K562 (cell line): Measurements from ENCODE around the gene TUBB4B. TPM values are rescaled to one million over a fixed set of nuclear protein-coding genes. Genes with fewer than 3 reads are reported as not detected.

ENCODE experiments used
- CC2D1A ChIP-seq: fragments of 450-650 bp; IDR thresholded peaks from 2 replicates; pipeline ENCODE4 v1.6.1; 2017; ENCODE audit warnings: mild to moderate bottlenecking
- CTBP1 ChIP-seq: fragments of 450-650 bp; IDR thresholded peaks from 2 replicates; pipeline ENCODE4 v1.6.1; 2016; ENCODE audit warnings: borderline replicate concordance
- DACH1 ChIP-seq: fragments of 450-650 bp; IDR thresholded peaks from 2 replicates; pipeline ENCODE4 v1.6.1; 2018; ENCODE audit not compliant: partially characterized antibody
- ELK1 ChIP-seq: sonication (generic); formaldehyde crosslinking; IDR thresholded peaks from 2 replicates; pipeline ENCODE4 v1.8.1; 2022; ENCODE audit warnings: missing genetic modification reagents
- FOXM1 ChIP-seq, 2 experiments: fragments of 450-650 bp in 1 of 2; sonication (generic) in 1 of 2; formaldehyde crosslinking in 1 of 2; IDR thresholded peaks; 2 replicates each; pipeline versions ENCODE4 v1.6.1 to v1.9.0; 2017 to 2022; ENCODE audit warnings: low read depth in 2 of 2, mild to moderate bottlenecking in 2 of 2, missing genetic modification reagents in 1 of 2, moderate library complexity in 1 of 2
- GABPA ChIP-seq: fragments of 200-800 bp; sonication (Bioruptor generic); conservative IDR thresholded peaks from 2 replicates; pipeline ENCODE4 v1.6.1; 2016; ENCODE audit warnings: low read depth, missing genetic modification characterization, missing compliant biosample characterization
- HDAC6 ChIP-seq: IDR thresholded peaks from 2 replicates; pipeline ENCODE4 v1.6.1; 2012; ENCODE audit warnings: low read depth, mild to moderate bottlenecking, control low read depth, inconsistent platforms, low read length, moderate library complexity
- HNRNPLL ChIP-seq: fragments of 200-400 bp; formaldehyde crosslinking; IDR thresholded peaks from 2 replicates; pipeline ENCODE4 v1.6.1; 2017; ENCODE audit warnings: low read length, low read depth, mild to moderate bottlenecking; ENCODE audit not compliant: poor library complexity, severe bottlenecking
- HOXB6 ChIP-seq: fragments of 250-450 bp; sonication (Bioruptor Pico); IDR thresholded peaks from 2 replicates; pipeline ENCODE4 v1.5.1; 2022; ENCODE audit warnings: mild to moderate bottlenecking, borderline replicate concordance
- JUND ChIP-seq, 2 experiments: IDR thresholded peaks; 2 replicates in 1 of 2; 3 replicates in 1 of 2; pipeline ENCODE4 v1.6.1; 2011; ENCODE audit warnings: borderline replicate concordance in 2 of 2, low read depth in 2 of 2, low read length in 2 of 2, improper control_type of control experiment in 1 of 2, missing biosample characterization in 1 of 2, missing genetic modification characterization in 1 of 2, missing genetic modification reagents in 1 of 2
- LCOR ChIP-seq: sonication (generic); formaldehyde crosslinking; IDR thresholded peaks from 2 replicates; pipeline ENCODE4 v1.8.0; 2022; ENCODE audit warnings: mild to moderate bottlenecking, missing genetic modification reagents
- MEIS2 ChIP-seq: fragments of 450-650 bp; IDR thresholded peaks from 2 replicates; pipeline ENCODE4 v1.6.1; 2014; ENCODE audit warnings: mild to moderate bottlenecking; ENCODE audit not compliant: partially characterized antibody
- NFIC ChIP-seq: fragments of 450-650 bp; IDR thresholded peaks from 2 replicates; pipeline ENCODE4 v1.6.1; 2017; ENCODE audit warnings: mild to moderate bottlenecking, inconsistent platforms
- PCBP1 ChIP-seq: fragments of 200-400 bp; formaldehyde crosslinking; IDR thresholded peaks from 2 replicates; pipeline ENCODE4 v1.6.1; 2018; ENCODE audit warnings: mild to moderate bottlenecking, low read depth, low read length; ENCODE audit not compliant: poor library complexity, severe bottlenecking
- RB1 ChIP-seq: fragments of 450-650 bp; IDR thresholded peaks from 2 replicates; pipeline ENCODE4 v1.6.1; 2017; ENCODE audit warnings: low read depth, mild to moderate bottlenecking
- SRF ChIP-seq, 2 experiments: fragments of 250-450, 450-650 bp in 1 of 2; sonication (Bioruptor Pico) in 1 of 2; sonication (generic) in 1 of 2; formaldehyde crosslinking; IDR thresholded peaks; 2 replicates each; pipeline versions ENCODE4 v1.5.0 to v1.5.1; 2020 to 2022; ENCODE audit warnings: mild to moderate bottlenecking in 1 of 2, missing genetic modification reagents in 1 of 2
- SRSF3 ChIP-seq: fragments of 200-400 bp; formaldehyde crosslinking; IDR thresholded peaks from 2 replicates; pipeline ENCODE4 v1.6.1; 2016; ENCODE audit warnings: mild to moderate bottlenecking, low read length, moderate library complexity; ENCODE audit not compliant: insufficient read depth
- TCF7 ChIP-seq: sonication (generic); IDR thresholded peaks from 2 replicates; pipeline ENCODE4 v1.6.1; 2016; ENCODE audit warnings: antibody characterized with exemption, borderline replicate concordance
- U2AF1 ChIP-seq: fragments of 200-400 bp; formaldehyde crosslinking; optimal IDR thresholded peaks from 2 replicates; pipeline ENCODE3; 2017; ENCODE audit warnings: mild to moderate bottlenecking, low read depth, low read length, moderate library complexity
- ZBTB17 ChIP-seq: fragments of 450-650 bp; formaldehyde crosslinking; IDR thresholded peaks from 2 replicates; pipeline ENCODE4 v1.4.0; 2020; ENCODE audit warnings: mild to moderate bottlenecking
- ZC3H4 ChIP-seq: sonication (generic); formaldehyde crosslinking; IDR thresholded peaks from 2 replicates; pipeline ENCODE4 v1.9.0; 2021; ENCODE audit warnings: missing genetic modification reagents, borderline replicate concordance
- ZNF140 ChIP-seq: fragments of 250-450 bp; sonication (Bioruptor Pico); IDR thresholded peaks from 2 replicates; pipeline ENCODE4 v1.8.0; 2021; ENCODE audit warnings: moderate library complexity, mild to moderate bottlenecking, inconsistent platforms
- ZNF561 ChIP-seq: fragments of 450-650 bp; formaldehyde crosslinking; conservative IDR thresholded peaks from 2 replicates; pipeline ENCODE4 v1.4.0; 2020; ENCODE audit warnings: mild to moderate bottlenecking, moderate library complexity
- polyA plus RNA-seq, 8 experiments: library from polyadenylated mRNA; depleted of rRNA in 4 of 8; stranded (reverse) in 5 of 8; unstranded in 3 of 8; fragments of >200 nt; fragmentation: Nextera tagmentation in 2 of 8; fragmentation: Illumina TruSeq in 1 of 8; extraction: Ambion mirVana in 2 of 8; extraction: Trizol in 1 of 8; gene quantifications; 2 replicates each; pipeline versions ENCODE4 v1.2.1 to v1.2.3, GENCODE V29; 2011 to 2014; ENCODE audit warnings: inconsistent platforms in 1 of 8, missing spikeins in 1 of 8
- total RNA-seq, 7 experiments: library from RNA; depleted of rRNA in 6 of 7; stranded (reverse); fragments of >200 nt in 6 of 7; fragmentation: Illumina TruSeq in 2 of 7; extraction: Trizol in 2 of 7; gene quantifications; 2 replicates each; pipeline versions ENCODE4 v1.2.1 to v1.2.3, GENCODE V29; 2011 to 2021; ENCODE audit warnings: low replicate concordance in 1 of 7
- TF ChIP-seq, protein P1 (sequence below), 2 experiments: IDR thresholded peaks; 2 replicates each; pipeline ENCODE4 v1.6.1; 2011; ENCODE audit warnings: borderline replicate concordance in 1 of 2, control low read depth in 1 of 2, low read depth in 1 of 2, low read length in 1 of 2, mild to moderate bottlenecking in 1 of 2, mixed read lengths in 1 of 2, moderate library complexity in 1 of 2; ENCODE audit not compliant: insufficient read depth in 1 of 2, insufficient read length in 1 of 2, poor library complexity in 1 of 2, severe bottlenecking in 1 of 2; ENCODE audit errors: extremely low read depth in 1 of 2
- TF ChIP-seq, protein P2 (sequence below), 2 experiments: fragments of 450-650 bp in 1 of 2; sonication (generic) in 1 of 2; formaldehyde crosslinking; conservative IDR thresholded peaks; 2 replicates each; pipeline versions ENCODE4 v1.4.0 to v1.8.1; 2020 to 2022; ENCODE audit warnings: mild to moderate bottlenecking in 1 of 2, missing genetic modification reagents in 1 of 2

TUBB4B gene
- total and polyA plus RNA-seq, 9 of the 15 experiments (the other 6 are each of a cell fraction or from before 2014, with no cell fraction given), result 24.1 to 443 (median 268) TPM

- peak; percentile 50 for TF ChIP-seq JUND (IDR thresholded peaks at IDR 0.05; ENCODE audit: borderline replicate concordance, low read depth, low read length)
- TF ChIP-seq JUND (tag; IDR thresholded peaks at IDR 0.05; ENCODE audit: borderline replicate concordance, low read depth, low read length), result no peak; the same call in 2 of the 3 replicates
- peak; percentile 67 for TF ChIP-seq FOXM1 (IDR thresholded peaks at IDR 0.05; ENCODE audit: low read depth)
- TF ChIP-seq FOXM1 (CRISPR knock-in tag; IDR thresholded peaks at IDR 0.05; ENCODE audit: low read depth), result peak; percentile 64; the same call in 1 of the 2 replicates
- no peak for TF ChIP-seq GABPA (tag)
- TF ChIP-seq LCOR, result peak; percentile 78
- no peak for TF ChIP-seq TCF7
- TF ChIP-seq, protein P1, sequence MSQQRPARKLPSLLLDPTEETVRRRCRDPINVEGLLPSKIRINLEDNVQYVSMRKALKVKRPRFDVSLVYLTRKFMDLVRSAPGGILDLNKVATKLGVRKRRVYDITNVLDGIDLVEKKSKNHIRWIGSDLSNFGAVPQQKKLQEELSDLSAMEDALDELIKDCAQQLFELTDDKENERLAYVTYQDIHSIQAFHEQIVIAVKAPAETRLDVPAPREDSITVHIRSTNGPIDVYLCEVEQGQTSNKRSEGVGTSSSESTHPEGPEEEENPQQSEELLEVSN (IDR thresholded peaks at IDR 0.05; ENCODE audit: borderline replicate concordance in 1 of 2, extremely low read depth in 1 of 2, insufficient read depth in 1 of 2, insufficient read length in 1 of 2, low read depth in 1 of 2, low read length in 1 of 2, poor library complexity in 1 of 2, severe bottlenecking in 1 of 2), result no peak
- TF ChIP-seq, protein P2, sequence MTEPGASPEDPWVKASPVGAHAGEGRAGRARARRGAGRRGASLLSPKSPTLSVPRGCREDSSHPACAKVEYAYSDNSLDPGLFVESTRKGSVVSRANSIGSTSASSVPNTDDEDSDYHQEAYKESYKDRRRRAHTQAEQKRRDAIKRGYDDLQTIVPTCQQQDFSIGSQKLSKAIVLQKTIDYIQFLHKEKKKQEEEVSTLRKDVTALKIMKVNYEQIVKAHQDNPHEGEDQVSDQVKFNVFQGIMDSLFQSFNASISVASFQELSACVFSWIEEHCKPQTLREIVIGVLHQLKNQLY (CRISPR knock-in tag; conservative IDR thresholded peaks at IDR 0.05), result no peak
- no peak for TF ChIP-seq HOXB6 (CRISPR knock-in tag)
- TF ChIP-seq ZNF561 (CRISPR knock-in tag), result no peak
- peak; percentile 72; the same call in 1 of the 2 replicates for TF ChIP-seq CC2D1A
- peak; percentile 59 for TF ChIP-seq MEIS2
- peak; percentile 62 for TF ChIP-seq DACH1
- no peak for TF ChIP-seq ZC3H4
- TF ChIP-seq U2AF1, result no peak
- no peak for TF ChIP-seq ZNF140 (CRISPR knock-in tag)
- TF ChIP-seq CTBP1, result peak; percentile 84
- TF ChIP-seq HDAC6, result no peak
- peak; percentile 95 for TF ChIP-seq PCBP1
- TF ChIP-seq HNRNPLL, result peak; percentile 38
- no peak for TF ChIP-seq ELK1 (CRISPR knock-in tag)
- 0 out of 2 replicates have a peak, but pooled peaks have one; percentile 13 for TF ChIP-seq ZBTB17
- no peak for TF ChIP-seq SRSF3
- TF ChIP-seq RB1, result peak; percentile 96
- 0 out of 4 replicates have a peak, but pooled peaks of 1 of the 2 experiments have one; percentile 50 for TF ChIP-seq SRF (CRISPR knock-in tag; IDR thresholded peaks at IDR 0.05)
- TF ChIP-seq NFIC, result peak; percentile 69
Measured at GRCh38 chr9:137236238-137236935, 4.7 kb upstream of the TUBB4B start (continued).
